ENCODE results near the gene TNFSF15.

TNFSF15 gene

GRCh38 chr9:114805670-114806525 is at the start of gene TNFSF15:
Gene TNFSF15 (minus strand): TSS chr9:114806039. CDS start chr9:114806012, 27 bp downstream.
- no peak for DNase-seq (ENCODE audit: low spot score)

DNA sequence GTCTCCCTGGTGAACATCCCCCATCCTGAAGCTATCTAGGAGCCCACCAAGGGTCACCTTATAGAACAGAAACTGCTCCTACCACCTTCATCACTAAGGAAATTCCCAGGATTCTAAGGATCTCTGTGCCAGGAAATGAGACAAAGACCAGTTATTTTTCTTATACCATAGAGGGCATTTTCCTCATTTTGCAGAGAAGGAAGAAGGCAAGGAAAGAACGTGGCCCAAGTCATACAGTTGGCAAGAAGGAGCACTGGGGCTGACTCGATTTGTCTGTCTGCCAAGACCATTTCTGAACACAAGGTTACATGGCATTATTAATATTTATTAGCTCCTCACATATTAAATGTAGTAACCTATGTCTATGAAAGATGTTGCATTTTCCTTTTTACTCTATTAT is 49.6 kb upstream of the TNFSF15 start:
- no peak for DNase-seq (ENCODE audit: low spot score)

GRCh38 chr9:114854736-114855355 is 49.0 kb upstream of the TNFSF15 start:
- DNase-seq (ENCODE audit: low spot score), result no peak

- no peak for DNase-seq (ENCODE audit: low spot score)
Measured at GRCh38 chr9:114853071-114853855, 47.4 kb upstream of the TNFSF15 start.

DNA sequence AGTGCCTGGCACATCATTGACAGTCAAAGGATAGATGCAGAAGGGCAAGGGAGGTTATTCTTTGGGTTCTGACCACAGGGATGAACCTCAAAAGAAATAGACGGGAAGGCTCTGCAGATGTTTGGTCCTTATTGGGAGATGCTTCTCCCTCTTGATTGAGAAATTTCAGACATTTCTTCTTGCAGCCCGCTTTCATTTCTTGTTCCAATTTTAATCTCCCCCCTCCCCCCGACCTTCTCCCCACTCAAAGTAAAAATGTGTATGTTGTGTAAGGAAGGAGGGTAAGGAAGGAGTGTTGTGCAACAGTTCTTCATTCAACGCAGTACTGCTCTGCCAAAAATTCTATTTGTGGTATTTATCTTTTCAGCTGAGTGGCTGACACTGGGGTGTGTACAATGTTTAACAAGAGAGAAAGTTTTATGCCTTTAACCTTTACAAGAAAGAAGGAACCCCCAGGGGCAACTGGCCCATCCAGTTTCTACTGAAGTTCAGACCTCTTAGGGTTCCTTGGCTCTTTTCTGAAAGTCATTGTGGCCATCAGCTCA is 46.3 kb upstream of the TNFSF15 start:
- DNase-seq (ENCODE audit: low spot score), result no peak

GRCh38 chr9:114851306-114851705 is 45.5 kb upstream of the TNFSF15 start:
- DNase-seq (ENCODE audit: low spot score), result no peak

- DNase-seq (ENCODE audit: low spot score), result no peak
Measured at GRCh38 chr9:114850871-114851270, 45.0 kb upstream of the TNFSF15 start.

DNA sequence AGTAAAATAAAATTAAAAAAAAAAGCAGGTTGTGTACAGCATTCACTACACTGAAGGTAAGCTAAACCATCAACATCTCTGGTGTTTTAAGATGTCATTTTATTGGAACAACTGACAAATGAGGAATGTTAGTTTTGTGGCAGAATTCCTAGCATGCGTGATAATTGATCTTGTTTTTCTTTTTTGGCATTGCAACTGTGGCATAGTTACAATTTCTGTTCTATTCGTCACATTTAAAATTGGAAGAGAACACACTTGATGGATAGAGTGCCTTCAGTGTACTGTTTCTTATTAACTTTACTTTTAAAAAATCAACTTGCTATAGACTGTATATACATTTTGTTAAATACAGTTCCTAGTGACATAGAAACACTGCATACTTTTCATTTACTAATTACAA is 43.6 kb upstream of the TNFSF15 start:
- DNase-seq (ENCODE audit: low spot score), result no peak

DNA sequence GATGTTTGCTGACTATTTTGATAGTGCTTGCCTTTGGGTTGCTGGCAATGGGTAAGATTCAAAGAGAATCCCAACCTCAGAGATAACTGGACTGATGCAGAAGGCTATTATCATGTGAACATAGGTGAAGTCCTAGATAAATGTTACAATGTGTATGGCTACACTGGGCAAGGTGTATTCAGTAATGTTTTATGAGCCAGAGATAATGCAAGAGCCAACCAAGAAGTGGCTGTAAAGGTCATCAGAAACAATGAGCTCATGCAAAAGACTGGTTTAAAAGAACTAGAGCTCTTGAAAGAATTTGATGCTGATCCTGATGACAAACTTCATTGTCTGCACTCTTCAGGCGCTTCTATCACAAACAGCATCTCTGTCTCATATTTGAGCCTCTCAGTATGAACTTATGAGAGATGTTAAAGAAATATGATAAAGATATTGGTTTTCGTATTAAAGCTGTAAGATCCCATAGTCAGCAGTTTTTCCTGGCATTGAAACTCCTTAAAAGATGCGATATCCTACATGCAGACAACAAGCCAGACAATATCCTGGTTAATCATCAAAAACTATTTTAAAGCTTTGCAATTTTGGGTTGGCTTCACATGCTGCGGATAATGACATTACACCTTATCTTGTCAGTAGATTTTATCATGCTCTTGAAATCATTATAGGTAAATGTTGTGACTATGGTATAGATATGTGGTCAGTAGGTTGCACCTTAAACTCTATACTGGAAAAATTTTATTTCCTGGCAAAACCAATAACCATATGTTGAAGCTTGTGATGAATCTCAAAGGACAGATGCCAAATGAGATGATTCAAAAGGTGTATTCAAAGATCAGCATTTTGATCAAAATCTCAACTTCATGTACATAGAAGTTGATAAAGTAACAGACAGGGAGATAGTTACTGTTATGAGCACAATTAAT is 41.9 kb upstream of the TNFSF15 start:
- no peak for DNase-seq (ENCODE audit: low spot score)

GRCh38 chr9:114845373-114845772 is 39.5 kb upstream of the TNFSF15 start:
- no peak for DNase-seq (ENCODE audit: low spot score)

DNA sequence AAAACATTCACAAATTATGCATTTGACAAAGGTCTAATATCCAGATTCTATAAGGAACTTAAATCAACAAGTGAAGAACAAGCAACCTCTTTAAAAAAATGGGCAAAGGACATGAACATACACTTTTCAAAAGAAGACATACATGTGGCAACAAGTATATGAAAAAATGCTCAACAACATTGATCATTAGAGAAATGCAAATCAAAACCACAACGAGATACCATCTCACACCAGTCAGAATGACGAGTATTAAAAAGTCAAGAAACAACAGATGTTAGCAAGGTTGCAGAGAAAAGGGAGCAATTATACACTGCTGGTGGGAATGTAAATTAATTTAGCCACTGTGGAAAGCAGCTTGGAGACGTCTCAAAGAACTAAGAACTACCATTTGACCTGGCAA is 38.9 kb upstream of the TNFSF15 start:
- DNase-seq (ENCODE audit: low spot score), result no peak

GRCh38 chr9:114837923-114838322 is 32.1 kb upstream of the TNFSF15 start:
- no peak for DNase-seq (ENCODE audit: low spot score)

- DNase-seq (ENCODE audit: low spot score), result no peak
Measured at GRCh38 chr9:114836769-114837168, 30.9 kb upstream of the TNFSF15 start.

- no peak for DNase-seq (ENCODE audit: low spot score)
Measured at GRCh38 chr9:114834386-114834785, 28.5 kb upstream of the TNFSF15 start.

- DNase-seq (ENCODE audit: low spot score), result no peak
Measured at GRCh38 chr9:114830546-114830945, 24.7 kb upstream of the TNFSF15 start.

DNA sequence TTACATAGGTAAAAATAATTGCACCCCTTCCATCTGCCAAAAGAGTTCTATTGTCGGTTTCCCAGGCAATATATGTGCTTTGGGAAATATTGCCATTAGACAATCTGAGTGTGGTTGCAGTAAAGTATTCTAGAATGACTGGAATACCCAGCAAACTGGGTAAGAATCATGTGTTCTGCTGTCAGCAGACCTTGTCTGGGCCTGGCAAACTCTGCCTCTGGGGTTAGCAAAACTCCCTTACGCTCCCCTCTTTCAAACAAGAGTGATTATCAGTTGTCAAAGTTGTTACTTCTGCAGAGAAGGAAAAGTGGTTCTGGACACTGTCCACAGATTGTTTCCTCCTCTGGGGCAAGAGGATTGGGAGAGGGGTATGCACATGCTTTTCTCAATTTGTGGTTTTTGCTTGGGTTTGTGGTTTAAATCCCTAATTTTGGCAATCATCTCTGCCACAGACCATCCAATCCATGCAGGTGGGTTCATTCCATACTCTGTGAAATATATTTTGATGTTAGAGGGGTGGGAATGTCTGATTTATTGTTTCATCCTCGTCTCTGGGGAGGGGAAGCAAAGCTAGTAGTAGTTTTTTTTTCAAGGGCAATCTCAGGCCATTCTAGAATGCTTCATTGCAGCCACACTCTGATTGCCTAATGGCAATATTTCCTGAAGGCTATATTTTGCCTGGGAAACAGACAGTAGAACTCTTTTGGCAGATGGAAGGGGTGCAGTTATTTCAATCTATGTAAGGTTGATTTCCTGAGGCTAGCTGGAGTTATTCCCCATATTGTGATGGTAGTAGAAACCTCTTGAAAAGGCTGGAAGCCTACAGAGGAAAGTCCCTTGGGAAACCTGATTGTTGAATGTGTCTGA is 24.0 kb upstream of the TNFSF15 start:
- DNase-seq (ENCODE audit: low spot score), result no peak

- DNase-seq (ENCODE audit: low spot score), result no peak
Measured at GRCh38 chr9:114828303-114828650, 22.4 kb upstream of the TNFSF15 start.

- no peak for DNase-seq (ENCODE audit: low spot score)
Measured at GRCh38 chr9:114827641-114828302, 21.9 kb upstream of the TNFSF15 start.

GRCh38 chr9:114826431-114826830 is 20.6 kb upstream of the TNFSF15 start:
- DNase-seq (ENCODE audit: low spot score), result no peak

Data from left forelimb (tissue), 1 donor.